Neural crest cell (in vitro differentiated cells): ENCODE results near the gene DMBX1. TPM values are rescaled to one million over a fixed set of nuclear protein-coding genes. Genes with fewer than 3 reads are reported as not detected.

Experiments used
- DNase-seq: peaks from one replicate; pipeline ENCODE4 v3.0.0; 2021; ENCODE audit warnings: low read depth, mixed read lengths, low spot score
- H3K27ac Mint-ChIP-seq: one replicate; pipeline ENCODE4 v1.8.0; 2021; ENCODE audit warnings: mild to moderate bottlenecking, mixed read lengths; ENCODE audit not compliant: unreplicated experiment
- H3K27me3 Mint-ChIP-seq: 2 replicates; pipeline ENCODE4 v1.8.0; 2021; ENCODE audit warnings: low read depth, mild to moderate bottlenecking, mixed read lengths
- H3K36me3 Mint-ChIP-seq: 2 replicates; pipeline ENCODE4 v1.8.0; 2021; ENCODE audit warnings: low read depth, mild to moderate bottlenecking, mixed read lengths
- H3K4me1 Mint-ChIP-seq: 2 replicates; pipeline ENCODE4 v1.8.0; 2021; ENCODE audit warnings: mixed read lengths
- H3K4me3 Mint-ChIP-seq: one replicate; pipeline ENCODE4 v1.8.0; 2021; ENCODE audit warnings: mild to moderate bottlenecking, mixed read lengths
- H3K9me3 Mint-ChIP-seq: 2 replicates; pipeline ENCODE4 v1.8.0; 2021; ENCODE audit warnings: mixed read lengths
- CTCF ChIP-seq: fragments of 200-600 bp; sonication (generic); conservative IDR thresholded peaks from 2 replicates; pipeline ENCODE4 v1.5.0; 2021; ENCODE audit warnings: antibody characterized with exemption, mild to moderate bottlenecking
- total RNA-seq: library from RNA; stranded (reverse); gene quantifications from 2 replicates; pipeline ENCODE4 v1.2.1, GENCODE V29; 2021

The DMBX1 gene
- total RNA-seq, 1 donor from 2014 or later: not detected

- Mint-ChIP-seq H3K4me3 (no peak overlapping the region), H3K9me3 (no peaks in the 10 kb centered on the region), H3K27ac (no peak overlapping the region), H3K36me3 (no peaks in the 10 kb centered on the region), H3K4me1 (peaks cover 10% of the 10 kb centered on the region), H3K27me3 (peaks cover 56% of the 10 kb centered on the region)
- no peak for DNase-seq
- TF ChIP-seq CTCF: no peak
These were observed 33.1 kb upstream of the DMBX1 start for GRCh38 chr1:46456411-46456963.

- no peak for TF ChIP-seq CTCF
- no peaks in the 10 kb centered on the region for H3K9me3 Mint-ChIP-seq
- no peaks in the 10 kb centered on the region for H3K36me3 Mint-ChIP-seq
- no peak overlapping the region for H3K4me3 Mint-ChIP-seq
- H3K27me3 Mint-ChIP-seq: peaks cover 54% of the 10 kb centered on the region
- H3K27ac Mint-ChIP-seq: no peak overlapping the region
- H3K4me1 Mint-ChIP-seq: peaks cover 14% of the 10 kb centered on the region
- DNase-seq: no peak
These were observed 32.5 kb upstream of the DMBX1 start for GRCh38 chr1:46457178-46457577.

GRCh38 chr1:46458190-46458589 lies 31.4 kb upstream of the DMBX1 start:
- Mint-ChIP-seq H3K4me3 (no peak overlapping the region), H3K27me3 (peaks cover 44% of the 10 kb centered on the region)

GRCh38 chr1:46458846-46459245 lies 30.8 kb upstream of the DMBX1 start:
- no peak for TF ChIP-seq CTCF
- Mint-ChIP-seq H3K27ac (no peak overlapping the region), H3K9me3 (no peaks in the 10 kb centered on the region), H3K4me1 (peaks cover 14% of the 10 kb centered on the region), H3K27me3 (peaks cover 40% of the 10 kb centered on the region), H3K4me3 (no peak overlapping the region), H3K36me3 (no peaks in the 10 kb centered on the region)
- no peak for DNase-seq

More at GRCh38 chr1:46458190-46458589, 31.4 kb upstream of the DMBX1 start:
- H3K27ac Mint-ChIP-seq: no peak overlapping the region
- no peaks in the 10 kb centered on the region for H3K36me3 Mint-ChIP-seq
- TF ChIP-seq CTCF: no peak
- H3K9me3 Mint-ChIP-seq: no peaks in the 10 kb centered on the region
- peaks cover 14% of the 10 kb centered on the region for H3K4me1 Mint-ChIP-seq
- DNase-seq: no peak

- no peaks in the 10 kb centered on the region for H3K9me3 Mint-ChIP-seq
- DNase-seq: no peak
- no peaks in the 10 kb centered on the region for H3K36me3 Mint-ChIP-seq
- no peak for TF ChIP-seq CTCF
- peaks cover 14% of the 10 kb centered on the region for H3K4me1 Mint-ChIP-seq
- H3K4me3 Mint-ChIP-seq: no peak overlapping the region
- H3K27me3 Mint-ChIP-seq: peaks cover 41% of the 10 kb centered on the region
- no peak overlapping the region for H3K27ac Mint-ChIP-seq
These were observed 30.3 kb upstream of the DMBX1 start for GRCh38 chr1:46459315-46459714.
